SK-N-SH (cell line): ENCODE results near the gene TBKBP1.
A peak's percentile ranks its signal among the peaks of the same experiment; 100 is the strongest.

Experiments
- CTCF ChIP-seq: fragments of 200-600 bp; sonication (generic); IDR thresholded peaks from 2 replicates; pipeline ENCODE4 v1.6.1; 2017; ENCODE audit warnings: antibody characterized with exemption, mild to moderate bottlenecking, moderate library complexity
- EZH2phosphoT487 ChIP-seq: fragments of 200-600 bp; sonication (generic); IDR thresholded peaks from 2 replicates; pipeline ENCODE4 v1.6.1; 2017; ENCODE audit warnings: low read depth, mixed run types, mild to moderate bottlenecking, antibody characterized with exemption, moderate library complexity, borderline replicate concordance
- FOXJ3 ChIP-seq: sonication (generic); formaldehyde crosslinking; IDR thresholded peaks from 2 replicates; pipeline ENCODE4 v1.5.1; 2020; ENCODE audit warnings: mild to moderate bottlenecking, missing genetic modification reagents
- NRF1 ChIP-seq: IDR thresholded peaks from 2 replicates; pipeline ENCODE4 v1.6.1; 2012; ENCODE audit warnings: low read depth, mild to moderate bottlenecking, low read length
- POLR2AphosphoS5 ChIP-seq: IDR thresholded peaks from 2 replicates; pipeline ENCODE4 v1.6.1; 2012; ENCODE audit warnings: low read depth, low read length
- RCOR1 ChIP-seq: fragments of 150-350 bp; IDR thresholded peaks from 2 replicates; pipeline ENCODE4 v1.6.1; 2017; ENCODE audit warnings: antibody characterized with exemption, low read length
- RXRA ChIP-seq: IDR thresholded peaks from 2 replicates; pipeline ENCODE4 v1.4.0; 2012; ENCODE audit warnings: low read depth, mild to moderate bottlenecking, borderline replicate concordance
- SIN3A ChIP-seq: IDR thresholded peaks from 2 replicates; pipeline ENCODE4 v1.6.1; 2012; ENCODE audit warnings: low read depth, mild to moderate bottlenecking, low read length, moderate library complexity, borderline replicate concordance
- SMC3 ChIP-seq: IDR thresholded peaks from 2 replicates; pipeline ENCODE4 v1.6.1; 2012; ENCODE audit warnings: low read depth, low read length, improper control_type of control experiment
- ZBTB33 ChIP-seq: IDR thresholded peaks from 2 replicates; pipeline ENCODE4 v1.4.0; 2012; ENCODE audit warnings: low read depth, borderline replicate concordance

GRCh38 chr17:47684535-47685193 is 9.3 kb upstream of the TBKBP1 start:
- TF ChIP-seq SMC3, result no peak
- TF ChIP-seq CTCF, result no peak
- TF ChIP-seq RXRA, result no peak
- TF ChIP-seq NRF1, result no peak
- TF ChIP-seq RCOR1, result no peak
- peak; percentile 32; the same call in 1 of the 2 replicates for TF ChIP-seq SIN3A
- TF ChIP-seq FOXJ3 (CRISPR knock-in tag), result no peak
- no peak; the same call in 1 of the 2 replicates for TF ChIP-seq POLR2AphosphoS5
- TF ChIP-seq ZBTB33, result no peak
- no peak for TF ChIP-seq EZH2phosphoT487
